Osteoblast (primary cell): ENCODE results near the gene MDFI. TPM values are rescaled to one million over a fixed set of nuclear protein-coding genes. Genes with fewer than 3 reads are reported as not detected.

Experiments
- DNase-seq: peaks from one replicate; pipeline ENCODE4 v3.0.0; 2011; ENCODE audit warnings: low spot score, mixed read lengths; ENCODE audit not compliant: insufficient read length; ENCODE audit errors: missing footprints
- H2AFZ ChIP-seq: 2 replicates; pipeline ENCODE4 v1.6.0; 2011; ENCODE audit warnings: mild to moderate bottlenecking, low read length
- H3K27ac ChIP-seq: 2 replicates; pipeline ENCODE4 v1.5.1; 2011; ENCODE audit warnings: mild to moderate bottlenecking, low read depth, low read length, moderate library complexity
- H3K27me3 ChIP-seq: 2 replicates; pipeline ENCODE4 v1.6.0; 2012; ENCODE audit warnings: mild to moderate bottlenecking, control low read depth, inconsistent platforms, low read length, moderate library complexity; ENCODE audit not compliant: insufficient read depth
- H3K36me3 ChIP-seq: 2 replicates; pipeline ENCODE4 v1.5.1; 2011; ENCODE audit warnings: mild to moderate bottlenecking, low read length, control low read depth, moderate library complexity; ENCODE audit not compliant: insufficient read depth
- H3K4me1 ChIP-seq: 2 replicates; pipeline ENCODE4 v1.5.1; 2011; ENCODE audit warnings: mild to moderate bottlenecking, low read length, control low read depth, moderate library complexity; ENCODE audit not compliant: insufficient read depth
- H3K4me2 ChIP-seq: 2 replicates; pipeline ENCODE4 v1.6.0; 2011; ENCODE audit warnings: mild to moderate bottlenecking, low read length; ENCODE audit not compliant: insufficient read depth
- H3K4me3 ChIP-seq: fragments of 200-600 bp; sonication (generic); 3 replicates; pipeline ENCODE4 v1.5.1; 2012; ENCODE audit warnings: mild to moderate bottlenecking, low read length, inconsistent platforms; ENCODE audit not compliant: insufficient read depth
- H3K79me2 ChIP-seq: 2 replicates; pipeline ENCODE4 v1.6.0; 2012; ENCODE audit warnings: mild to moderate bottlenecking, low read length, control low read depth, inconsistent platforms; ENCODE audit not compliant: insufficient read depth
- H3K9me3 ChIP-seq: 2 replicates; pipeline ENCODE4 v1.5.1; 2011; ENCODE audit warnings: low read depth, low read length, control low read depth
- H4K20me1 ChIP-seq: 2 replicates; pipeline ENCODE4 v1.6.0; 2012; ENCODE audit warnings: mild to moderate bottlenecking, low read length, control low read depth; ENCODE audit not compliant: insufficient read depth
- CTCF ChIP-seq: IDR thresholded peaks from 2 replicates; pipeline ENCODE4 v1.5.1; 2011; ENCODE audit warnings: mild to moderate bottlenecking, low read depth, low read length, moderate library complexity; ENCODE audit errors: extremely low read depth
- total RNA-seq: library from RNA; depleted of rRNA; stranded (reverse); fragments of >200 nt; gene quantifications from 2 replicates; pipeline ENCODE4 v1.2.3, GENCODE V29; 2012

MDFI gene
- total RNA-seq, 1 donor = 0.72 TPM

- Histone ChIP-seq H4K20me1 (no peaks in the 10 kb centered on the region), H3K27ac (no peak overlapping the region), H2AFZ (no peak overlapping the region), H3K4me3 (no peak overlapping the region), H3K79me2 (no peaks in the 10 kb centered on the region), H3K27me3 (peaks cover 45% of the 10 kb centered on the region), H3K4me2 (no peak overlapping the region), H3K9me3 (no peaks in the 10 kb centered on the region), H3K36me3 (no peaks in the 10 kb centered on the region), H3K4me1 (no peaks in the 10 kb centered on the region)
- TF ChIP-seq CTCF = no peak
- DNase-seq = peak; percentile 77
Measured at GRCh38 chr6:41646026-41646795, 7.9 kb downstream of the MDFI start.

- Histone ChIP-seq H3K36me3 (no peaks in the 10 kb centered on the region), H3K4me1 (no peaks in the 10 kb centered on the region), H2AFZ (no peak overlapping the region), H3K9me3 (no peaks in the 10 kb centered on the region), H3K27me3 (peaks cover 40% of the 10 kb centered on the region), H3K79me2 (no peaks in the 10 kb centered on the region), H4K20me1 (no peaks in the 10 kb centered on the region), H3K4me3 (no peak overlapping the region), H3K27ac (no peak overlapping the region), H3K4me2 (no peak overlapping the region)
- TF ChIP-seq CTCF = no peak
- DNase-seq = peak; percentile 86
Measured at GRCh38 chr6:41647061-41647511, 8.8 kb downstream of the MDFI start.

- H3K27me3 ChIP-seq = peaks cover 32% of the 10 kb centered on the region
- H4K20me1 ChIP-seq = no peaks in the 10 kb centered on the region
Measured at GRCh38 chr6:41648070-41648585, 9.9 kb downstream of the MDFI start.

More at GRCh38 chr6:41648070-41648585, 9.9 kb downstream of the MDFI start:
- Histone ChIP-seq H3K79me2 (no peaks in the 10 kb centered on the region), H3K4me3 (no peak overlapping the region), H3K36me3 (no peaks in the 10 kb centered on the region), H3K4me2 (no peak overlapping the region), H3K9me3 (no peaks in the 10 kb centered on the region), H3K4me1 (no peaks in the 10 kb centered on the region), H2AFZ (no peak overlapping the region), H3K27ac (no peak overlapping the region)
- no peak for TF ChIP-seq CTCF
- peak; percentile 71 for DNase-seq
